ENCODE measurements around the gene MEGF10.
"Not testable (repeated sequence)": the region's sequence is repeated elsewhere in the genome, so short reads cannot be mapped to it uniquely, and the experiment has no call there.

Gene MEGF10

GRCh38 chr5:127298036-127298429, 7.4 kb downstream of the MEGF10 start:
- no peak for DNase-seq (ENCODE audit: low read depth in 2 of 2)

DNA sequence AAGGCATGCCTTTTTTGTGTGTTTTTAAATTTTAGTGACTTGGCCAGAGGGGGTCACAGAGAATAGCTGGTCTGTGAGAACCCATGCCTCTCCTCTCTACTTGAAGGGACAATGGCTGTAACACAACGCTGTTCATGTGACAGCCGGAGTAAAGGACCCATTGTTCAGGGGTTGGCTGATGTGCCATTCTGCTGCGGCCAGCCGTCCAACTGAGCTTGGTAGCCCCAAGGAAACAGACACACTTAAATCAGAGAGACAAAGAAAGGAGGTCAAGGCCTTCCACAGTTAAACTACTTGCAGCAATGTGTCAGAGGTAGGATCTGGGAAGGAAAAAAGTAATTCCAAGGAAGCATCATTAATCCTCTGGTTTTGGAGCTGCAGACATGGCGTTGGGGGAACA, 8.1 kb downstream of the MEGF10 start:
- no peak for DNase-seq (ENCODE audit: low read depth in 2 of 2)

DNA sequence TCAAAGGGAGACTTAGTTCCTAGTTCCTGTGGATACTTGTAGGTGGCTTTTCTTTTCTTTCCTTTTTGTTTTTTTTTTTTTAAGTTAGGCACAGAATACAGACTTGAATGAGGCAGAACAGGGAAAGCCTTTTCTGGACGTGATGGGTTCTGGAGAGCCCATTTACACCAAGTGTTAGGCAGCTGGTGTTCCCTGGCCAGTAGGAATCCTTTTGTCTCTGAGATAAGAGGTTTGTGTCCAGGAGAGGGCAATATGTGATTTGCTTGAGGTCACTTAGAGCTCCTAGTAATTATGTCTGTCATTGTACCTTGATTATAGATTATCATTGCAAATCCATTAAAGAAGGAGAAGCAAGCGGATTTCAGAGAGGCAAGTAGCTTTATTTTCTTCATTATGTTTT, 9.1 kb downstream of the MEGF10 start:
- DNase-seq (ENCODE audit: low read depth in 2 of 2) = no peak

DNA sequence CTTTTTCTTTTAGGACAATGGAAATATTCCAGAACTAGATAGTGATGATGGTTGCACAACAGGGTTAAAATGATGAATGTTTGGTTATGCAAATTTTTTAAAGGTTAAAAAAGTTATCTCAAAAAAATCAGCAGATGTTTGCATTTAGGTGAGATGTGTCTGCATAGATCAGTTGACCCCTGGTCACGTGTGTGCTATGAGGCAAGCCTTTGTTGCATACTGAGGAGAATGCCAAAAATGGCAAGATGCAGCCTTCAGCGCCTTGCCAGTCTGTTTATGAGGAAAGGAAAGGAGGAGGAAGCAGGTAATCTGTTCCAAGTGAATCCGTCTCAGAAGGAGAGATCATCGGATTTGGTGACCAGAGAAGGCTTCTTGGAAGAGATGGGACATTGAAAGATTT, 11.9 kb downstream of the MEGF10 start:
- no peak for DNase-seq (ENCODE audit: low read depth in 2 of 2)

DNA sequence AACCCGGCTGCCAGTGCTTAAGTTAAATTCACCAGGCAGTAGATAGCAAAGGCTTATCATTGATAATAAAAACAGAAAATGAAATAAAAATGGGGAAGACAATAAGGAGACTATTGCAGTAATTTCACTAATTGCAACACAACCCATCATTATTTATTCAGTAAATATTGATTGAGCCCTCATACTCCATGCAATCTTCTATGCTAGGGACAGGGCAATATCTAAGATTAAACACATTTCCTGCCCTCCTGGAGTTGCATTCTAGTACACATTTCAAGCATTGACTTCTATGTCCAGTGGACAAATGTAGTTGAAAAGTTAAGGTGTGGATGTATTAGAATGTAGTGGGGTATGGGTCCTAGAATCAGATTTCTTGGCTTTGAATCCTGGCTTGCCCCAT, 12.8 kb downstream of the MEGF10 start:
- DNase-seq (ENCODE audit: low read depth in 2 of 2) = no peak

GRCh38 chr5:127305493-127305892, 14.9 kb downstream of the MEGF10 start:
- no peak for DNase-seq (ENCODE audit: low read depth in 2 of 2)

DNA sequence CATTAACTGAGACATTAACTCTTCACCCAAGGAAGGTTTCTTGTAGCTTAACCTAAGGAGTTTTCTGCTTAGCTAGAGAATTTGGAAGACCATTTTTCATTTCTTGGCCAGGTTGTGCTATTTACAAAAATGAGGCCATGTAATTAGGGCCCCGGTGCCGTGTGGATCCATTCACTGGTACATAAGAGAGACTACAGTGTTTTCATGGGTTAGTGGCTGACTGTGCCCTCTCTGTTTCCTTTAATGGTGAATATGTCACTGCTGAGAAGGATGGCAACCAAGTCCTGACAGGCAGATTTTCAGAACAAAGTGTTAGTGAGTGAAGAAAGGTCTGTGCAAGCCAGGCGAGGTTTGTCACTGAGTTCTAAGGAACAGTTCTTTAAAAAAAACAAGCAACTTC, 15.4 kb downstream of the MEGF10 start:
- no peak for DNase-seq (ENCODE audit: low read depth in 2 of 2)

DNA sequence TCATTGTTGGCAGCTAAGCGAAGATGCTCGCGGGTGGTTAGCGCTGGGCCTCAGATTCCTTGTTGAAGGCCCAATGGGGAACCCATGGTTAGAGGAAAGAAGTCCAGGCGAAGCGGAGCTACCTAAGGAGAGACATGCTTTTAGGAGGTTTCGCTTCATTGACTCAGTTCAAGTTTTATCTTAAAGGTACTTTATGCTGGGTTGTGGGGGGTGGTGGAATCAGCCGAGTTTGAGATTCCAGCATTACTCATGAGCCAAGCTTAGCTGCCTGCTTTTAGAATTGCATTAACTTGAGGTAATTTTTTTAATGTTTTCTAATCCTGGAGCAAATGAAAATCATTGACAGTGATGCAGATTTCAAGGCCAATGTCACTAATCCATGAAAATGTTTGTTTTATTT, 16.1 kb downstream of the MEGF10 start:
- no peak for DNase-seq (ENCODE audit: low read depth in 2 of 2)

DNA sequence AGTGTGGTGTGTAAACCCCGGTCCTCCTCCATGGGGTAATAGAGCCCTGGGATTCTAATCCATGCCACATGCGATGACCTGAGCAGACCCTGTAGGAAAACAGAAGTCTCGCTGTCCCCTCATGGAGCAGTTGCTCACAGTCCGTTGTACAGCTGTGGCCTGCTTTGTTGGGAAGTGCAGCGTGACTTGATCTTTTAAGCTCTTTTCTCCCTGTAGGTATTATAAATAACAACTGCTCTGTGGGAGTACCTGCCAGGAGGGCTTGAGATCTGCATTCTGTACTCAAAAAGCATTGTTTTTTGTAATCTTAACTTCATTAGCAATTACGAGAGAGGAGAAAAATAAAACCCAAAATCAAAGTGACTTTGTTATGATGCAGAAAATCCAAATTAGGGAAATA, 17.3 kb downstream of the MEGF10 start:
- DNase-seq (ENCODE audit: low read depth in 2 of 2) = no peak

GRCh38 chr5:127308325-127308724, 17.7 kb downstream of the MEGF10 start:
- DNase-seq (ENCODE audit: low read depth in 2 of 2) = not testable (repeated sequence)

- DNase-seq (ENCODE audit: low read depth in 2 of 2) = no peak
Observed at GRCh38 chr5:127308945-127309344, 18.3 kb downstream of the MEGF10 start.

DNA sequence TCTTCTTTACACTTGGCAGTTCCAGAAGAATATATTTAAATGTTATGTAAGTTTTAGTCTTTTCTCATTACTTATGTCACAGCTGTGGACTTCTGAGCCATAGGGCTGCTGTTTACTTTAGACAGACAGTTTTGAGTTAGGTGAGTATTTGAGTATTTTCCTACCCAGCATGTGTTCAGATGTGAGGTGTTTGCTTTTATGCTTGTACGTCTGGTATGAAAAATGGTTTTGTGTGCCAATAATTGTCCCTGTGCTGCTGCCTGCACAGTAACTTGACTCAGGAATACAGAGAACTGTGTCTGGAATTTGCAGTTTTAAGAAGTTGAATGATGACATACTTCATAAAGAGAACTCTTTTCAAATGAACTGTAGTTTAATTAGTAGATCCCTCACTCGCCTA, 20.8 kb downstream of the MEGF10 start:
- DNase-seq (ENCODE audit: low read depth in 2 of 2) = no peak

DNA sequence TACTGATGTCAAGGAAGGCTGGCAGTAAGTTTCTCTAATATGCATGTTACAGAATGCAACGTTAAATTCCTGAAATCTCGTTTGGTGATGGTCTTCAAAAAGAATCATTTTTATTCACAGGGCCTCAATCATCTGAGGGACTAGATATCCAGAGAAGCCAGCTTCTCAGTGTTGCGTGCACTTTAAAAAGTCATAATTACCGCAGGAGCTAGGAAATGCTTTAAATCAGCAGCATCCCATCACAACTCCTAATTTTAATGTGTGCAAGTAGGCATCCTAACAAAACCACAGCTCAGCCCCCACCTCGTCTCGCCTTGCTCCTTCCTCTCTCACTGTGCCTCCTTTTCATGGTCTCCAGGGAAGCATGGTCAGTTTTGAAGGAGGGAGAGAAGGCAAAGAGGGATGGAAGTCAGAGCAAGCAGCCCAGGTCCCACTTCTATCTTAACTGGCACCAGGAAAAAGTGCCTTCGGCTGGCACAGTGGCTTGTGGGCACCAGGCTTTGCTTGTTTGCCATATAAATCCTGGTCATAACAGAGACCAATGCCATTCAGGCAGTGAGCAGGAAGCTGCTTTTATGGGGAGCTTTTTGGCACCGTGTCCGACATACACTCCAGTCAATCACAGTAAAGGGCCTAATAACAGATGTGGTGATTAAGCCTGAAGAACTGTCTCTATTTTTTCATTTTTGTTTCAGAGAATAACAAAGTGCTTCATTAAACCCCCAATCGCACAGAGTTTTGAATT, 21.4 kb downstream of the MEGF10 start:
- no peak for DNase-seq (ENCODE audit: low read depth in 2 of 2)

GRCh38 chr5:127313379-127313778, 22.8 kb downstream of the MEGF10 start:
- DNase-seq (ENCODE audit: low read depth in 2 of 2) = no peak

DNA sequence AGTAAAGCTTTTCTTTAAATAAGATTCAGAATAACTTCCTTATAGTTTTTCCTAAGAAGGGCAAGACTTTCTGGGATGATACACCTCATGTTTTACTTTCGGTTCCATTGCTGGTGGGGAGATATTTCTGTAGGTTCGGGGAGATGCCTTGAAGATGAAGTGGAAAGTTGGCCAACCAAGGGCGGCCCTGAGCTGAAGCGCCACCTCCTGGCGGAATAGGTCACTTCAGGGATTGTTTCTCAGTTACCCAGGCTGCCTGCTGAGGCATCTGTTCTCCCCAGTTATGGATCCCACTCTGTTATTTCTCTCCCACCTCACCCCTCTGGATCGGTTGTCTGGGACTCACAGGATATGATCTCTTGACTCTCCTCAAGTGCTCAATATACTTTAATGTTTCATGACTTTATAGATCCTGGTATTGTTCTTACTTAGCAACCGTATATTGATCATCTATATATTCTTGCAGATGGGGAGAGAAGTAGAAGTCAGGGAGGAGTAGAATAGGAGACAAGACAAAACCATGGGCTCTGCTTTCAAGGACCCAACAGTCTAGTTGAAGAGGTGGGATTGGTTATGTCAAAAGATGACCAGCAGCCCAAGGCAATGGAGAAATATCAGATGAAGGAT, 23.4 kb downstream of the MEGF10 start:
- DNase-seq (ENCODE audit: low read depth in 2 of 2) = peak in 1 of 2 donors; percentile 19

- DNase-seq (ENCODE audit: low read depth in 2 of 2) = no peak
Observed at GRCh38 chr5:127316011-127316410, 25.4 kb downstream of the MEGF10 start.

DNA sequence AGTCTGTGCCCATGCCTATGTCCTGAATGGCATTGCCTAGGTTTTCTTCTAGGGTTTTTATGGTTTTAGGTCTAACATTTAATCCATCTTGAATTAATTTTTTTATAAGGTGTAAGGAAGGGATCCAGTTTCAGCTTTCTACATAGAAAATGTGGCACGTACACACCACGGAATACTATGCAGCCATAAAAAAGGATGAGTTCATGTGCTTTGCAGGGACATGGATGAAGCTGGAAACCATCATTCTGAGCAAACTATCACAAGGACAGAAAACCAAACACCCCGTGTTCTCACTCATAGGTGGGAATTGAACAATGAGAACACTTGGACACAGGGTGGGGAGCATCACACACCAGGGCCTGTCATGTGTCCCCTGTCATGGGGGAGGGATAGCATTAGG, 26.8 kb downstream of the MEGF10 start:
- not testable (repeated sequence) for DNase-seq (ENCODE audit: low read depth in 2 of 2)

DNA sequence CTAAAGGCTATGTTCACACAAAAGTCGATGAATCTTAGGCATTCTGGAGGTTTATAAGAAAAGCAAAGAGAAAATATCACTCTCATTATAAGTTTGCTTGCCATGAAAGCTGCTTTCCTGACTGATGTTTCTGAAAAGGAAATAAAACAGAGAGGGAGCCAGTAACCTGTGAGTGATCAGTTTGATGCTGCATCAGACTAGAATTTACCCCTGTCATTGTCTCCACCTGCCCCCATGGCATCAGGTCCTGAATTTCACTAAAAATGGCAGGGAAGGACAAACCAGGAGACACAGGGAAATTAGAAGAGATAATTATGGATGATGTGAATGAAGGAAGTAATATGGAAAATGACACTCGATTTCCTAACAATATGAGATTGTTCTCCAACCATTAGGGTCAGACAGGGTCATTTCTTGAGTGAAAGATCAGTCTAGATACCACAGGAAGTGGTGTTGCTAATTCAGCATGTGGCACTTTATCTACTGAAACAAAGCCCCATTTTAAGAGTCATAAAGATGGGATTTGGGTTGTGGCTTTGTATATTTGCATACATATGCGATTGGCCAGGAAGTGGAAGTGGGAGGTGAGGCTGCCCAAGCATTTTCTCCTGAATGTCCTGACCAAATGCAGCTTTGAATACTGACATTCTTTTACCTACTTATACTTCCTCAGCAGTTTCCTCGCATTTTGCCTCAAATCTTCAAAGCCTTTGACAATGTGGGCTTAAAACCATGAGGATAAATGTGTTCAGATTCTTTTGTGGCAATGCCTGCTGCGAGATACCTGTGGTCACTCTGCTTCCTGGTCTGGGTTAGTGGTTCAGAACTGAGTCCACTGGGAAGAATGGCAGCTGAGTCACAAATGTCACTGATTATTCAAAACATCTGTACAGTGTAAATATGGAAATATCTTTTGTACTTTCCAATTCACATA, 29.7 kb downstream of the MEGF10 start:
- no peak for DNase-seq (ENCODE audit: low read depth in 2 of 2)

- no peak for DNase-seq (ENCODE audit: low read depth in 2 of 2)
Observed at GRCh38 chr5:127321465-127321864, 30.9 kb downstream of the MEGF10 start.

DNA sequence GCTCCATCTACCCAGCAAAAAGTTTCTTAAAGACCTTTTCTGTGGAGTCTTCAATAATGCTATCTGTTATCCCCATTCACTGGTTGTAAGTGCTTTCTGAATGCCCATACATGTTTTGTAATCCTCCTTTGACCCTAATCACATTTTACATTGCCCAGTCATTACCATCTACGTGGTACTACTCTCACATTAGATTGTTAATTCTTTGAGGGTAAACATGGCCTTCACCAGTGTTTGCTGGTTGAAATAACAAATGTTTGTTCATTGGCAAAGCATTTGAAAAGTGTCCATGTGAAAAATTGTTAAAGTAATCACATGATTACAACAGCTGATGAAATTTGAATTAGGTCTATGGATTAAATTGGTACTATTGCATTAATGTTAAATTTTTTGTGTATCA, 31.8 kb downstream of the MEGF10 start:
- no peak for DNase-seq (ENCODE audit: low read depth in 2 of 2)

DNA sequence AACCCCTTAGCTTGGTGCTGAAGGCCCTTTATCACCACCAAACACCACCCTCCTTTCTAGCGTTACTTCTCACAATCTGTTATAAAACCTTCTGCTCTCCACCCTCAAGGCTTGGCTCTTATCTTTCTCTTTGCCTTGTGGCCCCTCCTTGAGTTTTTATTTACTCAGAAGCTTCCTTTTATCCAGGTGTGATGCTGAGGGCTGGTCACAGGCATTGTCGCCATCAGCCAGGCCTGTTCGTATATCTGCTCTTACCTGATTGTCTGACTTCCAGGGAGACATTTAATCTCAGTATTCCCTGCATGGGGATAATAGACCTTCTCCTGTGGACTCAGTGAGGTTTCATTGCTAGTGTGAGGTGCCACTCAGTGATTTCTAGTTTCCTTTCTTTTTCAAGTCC, 34.2 kb downstream of the MEGF10 start:
- no peak for DNase-seq (ENCODE audit: low read depth in 2 of 2)

DNA sequence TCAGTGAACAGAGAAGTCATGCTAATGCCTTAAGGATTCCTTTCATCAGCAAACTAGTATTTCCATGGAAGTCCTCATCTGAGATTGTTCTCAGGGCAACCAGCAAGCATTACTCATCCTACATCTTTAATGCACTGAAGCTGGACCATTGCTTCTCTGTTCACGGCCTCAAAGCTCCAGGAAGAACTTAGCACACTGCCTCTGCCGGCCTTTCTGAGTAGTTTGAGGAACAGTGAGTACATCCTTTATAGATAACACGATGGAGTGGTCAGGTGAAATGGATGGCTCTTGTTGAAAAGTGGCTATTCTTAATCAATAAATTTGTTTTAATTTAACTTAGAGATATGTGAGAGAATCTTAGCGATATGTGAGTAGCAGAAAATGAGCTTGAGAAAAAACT, 35.8 kb downstream of the MEGF10 start:
- DNase-seq (ENCODE audit: low read depth in 2 of 2) = no peak
